ENCODE results near the gene SLC25A12. TPM values are rescaled to one million over a fixed set of nuclear protein-coding genes. Genes with fewer than 3 reads are reported as not detected.

The SLC25A12 gene
- total and polyA plus RNA-seq, 9 of the 15 experiments (the other 6 are each of a cell fraction or from before 2014, with no cell fraction given): 13.5 to 36.5 (median 21.7) TPM

DNA sequence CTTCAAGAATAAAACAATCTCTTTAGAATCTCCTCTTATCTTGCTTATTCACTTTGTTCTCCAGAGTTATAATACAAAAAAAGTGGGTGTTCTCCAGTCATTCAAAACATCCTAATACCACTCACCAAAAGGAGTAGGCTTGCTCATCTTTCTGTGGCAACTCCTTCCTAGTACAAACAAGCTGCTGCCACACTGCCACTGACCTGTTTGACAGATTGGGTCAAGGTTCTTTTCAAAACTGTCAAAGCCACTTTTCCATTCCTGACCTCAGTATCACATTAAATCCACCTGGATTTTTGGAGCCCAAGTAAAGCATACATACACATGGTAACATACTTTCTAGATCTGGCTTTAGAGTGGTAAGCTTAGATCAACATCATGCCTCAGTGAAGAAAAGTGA, 59.8 kb downstream of the SLC25A12 start (continued):
- TF ChIP-seq, protein P1, sequence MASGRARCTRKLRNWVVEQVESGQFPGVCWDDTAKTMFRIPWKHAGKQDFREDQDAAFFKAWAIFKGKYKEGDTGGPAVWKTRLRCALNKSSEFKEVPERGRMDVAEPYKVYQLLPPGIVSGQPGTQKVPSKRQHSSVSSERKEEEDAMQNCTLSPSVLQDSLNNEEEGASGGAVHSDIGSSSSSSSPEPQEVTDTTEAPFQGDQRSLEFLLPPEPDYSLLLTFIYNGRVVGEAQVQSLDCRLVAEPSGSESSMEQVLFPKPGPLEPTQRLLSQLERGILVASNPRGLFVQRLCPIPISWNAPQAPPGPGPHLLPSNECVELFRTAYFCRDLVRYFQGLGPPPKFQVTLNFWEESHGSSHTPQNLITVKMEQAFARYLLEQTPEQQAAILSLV (tag; IDR thresholded peaks at IDR 0.05): no peak
- TF ChIP-seq ZNF174 (CRISPR knock-in tag; IDR thresholded peaks at IDR 0.05): no peak
- no peak for TF ChIP-seq GTF2E2 (tag; IDR thresholded peaks at IDR 0.05)
- no peak for TF ChIP-seq MAFF (IDR thresholded peaks at IDR 0.05; ENCODE audit: low read length)

DNA sequence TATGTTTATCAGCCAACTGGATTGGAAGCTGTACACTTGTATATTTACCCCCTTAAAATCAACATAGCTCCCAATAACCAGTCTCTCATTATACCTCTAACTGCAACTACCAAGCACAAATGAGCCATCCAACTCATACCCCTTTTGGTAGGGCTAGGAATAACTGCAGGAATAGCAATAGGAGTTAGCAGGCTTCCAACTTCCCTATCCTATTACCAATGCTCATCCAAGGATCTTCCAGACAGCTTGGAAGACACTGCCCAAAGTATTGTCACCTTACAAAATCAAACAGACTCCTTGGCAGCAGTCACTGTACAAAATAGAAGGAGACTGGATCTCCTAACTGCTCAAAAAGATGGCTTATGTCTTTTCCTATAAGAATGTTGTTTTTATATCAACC, 61.6 kb downstream of the SLC25A12 start:
- POLR2A ChIA-PET: interaction anchor here (1.1 kb wide), 1 partner anchor 91 kb away, joined by 4 read pairs; no protein-coding TSS in a partner anchor
- peaks cover 48% of the 10 kb centered on the region for H3K36me3 ChIP-seq (ENCODE audit: control insufficient read depth, insufficient read depth, low read length)
- CTCF ChIA-PET (ENCODE audit: low intra/inter-chr PET ratio): no interaction called here

More for the DNA sequence above, 61.6 kb downstream of the SLC25A12 start:
- Histone ChIP-seq H3K4me2 (ENCODE audit: insufficient read depth, low read length) (no peak overlapping the region), H3K4me1 (replicated peaks in 1 of 2; ENCODE audit: control insufficient read depth in 2 of 2, insufficient read depth in 2 of 2, low read length in 2 of 2) (no peaks in the 10 kb centered on the region), H3K9me3 (replicated peaks; ENCODE audit: control insufficient read depth, insufficient read depth, low read depth, low read length) (no peaks in the 10 kb centered on the region), H3K9me1 (ENCODE audit: control insufficient read depth, insufficient read depth, low read length) (no peaks in the 10 kb centered on the region), H3K27me3 (ENCODE audit: control insufficient read depth in 2 of 2, insufficient read depth in 2 of 2, low read length in 2 of 2) (no peaks in the 10 kb centered on the region), H3K27ac (ENCODE audit: extremely low read depth, low read depth, low read length) (no peak overlapping the region), H2AFZ (ENCODE audit: low read depth, low read length) (no peak overlapping the region), H4K20me1 (replicated peaks; ENCODE audit: control insufficient read depth, insufficient read depth, low read length) (no peaks in the 10 kb centered on the region), H3K4me3 (no peak overlapping the region), H3K79me2 (ENCODE audit: control insufficient read depth, insufficient read depth, low read length) (no peaks in the 10 kb centered on the region), H3K9ac (ENCODE audit: insufficient read depth in 1 of 2, low read depth in 2 of 2, low read length in 2 of 2) (no peak overlapping the region)
- DNase-seq (ENCODE audit: extremely low read depth in 1 of 4, low spot score in 3 of 4) (no peak), ATAC-seq (no peak), FAIRE-seq (no peak)
- in situ Hi-C loops (cut with MboI): no loop called here
- BruUV-seq (replicated peaks): no TSS peak
- TF ChIP-seq MAZ (CRISPR knock-in tag; conservative IDR thresholded peaks at IDR 0.05 in 1 of 2, IDR thresholded peaks at IDR 0.05 in 1 of 2) (no peak), RAD51 (IDR thresholded peaks at IDR 0.05; ENCODE audit: borderline replicate concordance, low read depth) (no peak), FOXK2 (conservative IDR thresholded peaks at IDR 0.05 in 1 of 2, IDR thresholded peaks at IDR 0.05 in 1 of 2; ENCODE audit: low read depth in 2 of 2) (no peak), SRSF9 (IDR thresholded peaks at IDR 0.05; ENCODE audit: borderline replicate concordance, low read depth, low read length) (no peak), DMBX1 (CRISPR knock-in tag; IDR thresholded peaks at IDR 0.05; ENCODE audit: borderline replicate concordance) (no peak), CHD4 (IDR thresholded peaks at IDR 0.05; ENCODE audit: insufficient read depth, insufficient replicate concordance, low read depth, low read length, poor library complexity, severe bottlenecking) (no peak), ZNF253 (CRISPR knock-in tag; conservative IDR thresholded peaks at IDR 0.05) (no peak), PHF8 (IDR thresholded peaks at IDR 0.05; ENCODE audit: borderline replicate concordance, low read length) (no peak)
- TF ChIP-seq, protein P2, sequence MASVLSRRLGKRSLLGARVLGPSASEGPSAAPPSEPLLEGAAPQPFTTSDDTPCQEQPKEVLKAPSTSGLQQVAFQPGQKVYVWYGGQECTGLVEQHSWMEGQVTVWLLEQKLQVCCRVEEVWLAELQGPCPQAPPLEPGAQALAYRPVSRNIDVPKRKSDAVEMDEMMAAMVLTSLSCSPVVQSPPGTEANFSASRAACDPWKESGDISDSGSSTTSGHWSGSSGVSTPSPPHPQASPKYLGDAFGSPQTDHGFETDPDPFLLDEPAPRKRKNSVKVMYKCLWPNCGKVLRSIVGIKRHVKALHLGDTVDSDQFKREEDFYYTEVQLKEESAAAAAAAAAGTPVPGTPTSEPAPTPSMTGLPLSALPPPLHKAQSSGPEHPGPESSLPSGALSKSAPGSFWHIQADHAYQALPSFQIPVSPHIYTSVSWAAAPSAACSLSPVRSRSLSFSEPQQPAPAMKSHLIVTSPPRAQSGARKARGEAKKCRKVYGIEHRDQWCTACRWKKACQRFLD (CRISPR knock-in tag; IDR thresholded peaks at IDR 0.05): no peak
- TF ChIP-seq, protein P3, sequence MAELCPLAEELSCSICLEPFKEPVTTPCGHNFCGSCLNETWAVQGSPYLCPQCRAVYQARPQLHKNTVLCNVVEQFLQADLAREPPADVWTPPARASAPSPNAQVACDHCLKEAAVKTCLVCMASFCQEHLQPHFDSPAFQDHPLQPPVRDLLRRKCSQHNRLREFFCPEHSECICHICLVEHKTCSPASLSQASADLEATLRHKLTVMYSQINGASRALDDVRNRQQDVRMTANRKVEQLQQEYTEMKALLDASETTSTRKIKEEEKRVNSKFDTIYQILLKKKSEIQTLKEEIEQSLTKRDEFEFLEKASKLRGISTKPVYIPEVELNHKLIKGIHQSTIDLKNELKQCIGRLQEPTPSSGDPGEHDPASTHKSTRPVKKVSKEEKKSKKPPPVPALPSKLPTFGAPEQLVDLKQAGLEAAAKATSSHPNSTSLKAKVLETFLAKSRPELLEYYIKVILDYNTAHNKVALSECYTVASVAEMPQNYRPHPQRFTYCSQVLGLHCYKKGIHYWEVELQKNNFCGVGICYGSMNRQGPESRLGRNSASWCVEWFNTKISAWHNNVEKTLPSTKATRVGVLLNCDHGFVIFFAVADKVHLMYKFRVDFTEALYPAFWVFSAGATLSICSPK (IDR thresholded peaks at IDR 0.05; ENCODE audit: borderline replicate concordance): no peak
- intact Hi-C loops (cut with micrococcal nuclease): no loop called here

Data from K562 (cell line).